Measurements from ENCODE around the gene PCBP1.

- no peak for TF ChIP-seq CTCF (conservative IDR thresholded peaks at IDR 0.05; ENCODE audit: low read length)
- TF ChIP-seq EZH2phosphoT487 (IDR thresholded peaks at IDR 0.05; ENCODE audit: borderline replicate concordance) = no peak
These were observed 38.2 kb downstream of the PCBP1 start for GRCh38 chr2:70125498-70125898.
